HG03521 (cell line): ENCODE measurements around the gene TACC2.
"Not testable (repeated sequence)": the region's sequence is repeated elsewhere in the genome, so short reads cannot be mapped to it uniquely, and the experiment has no call there.

Experiments used
- ATAC-seq: cut with Tn5 transposase; IDR thresholded peaks from one replicate; pipeline ENCODE4 v1.9.1; 2021; ENCODE audit warnings: mild to moderate bottlenecking, moderate library complexity; ENCODE audit not compliant: unreplicated experiment

TACC2 gene

GRCh38 chr10:122086416-122087240 is 97.7 kb downstream of the TACC2 start:
- ATAC-seq, result no peak

GRCh38 chr10:122087436-122087835 is 98.5 kb downstream of the TACC2 start:
- no peak for ATAC-seq

GRCh38 chr10:122089311-122090017 is 100.5 kb downstream of the TACC2 start:
- no peak for ATAC-seq

GRCh38 chr10:122091722-122092121 is 102.8 kb downstream of the TACC2 start:
- ATAC-seq, result no peak

GRCh38 chr10:122093076-122093475 is 104.1 kb downstream of the TACC2 start:
- ATAC-seq, result no peak

- not testable (repeated sequence) for ATAC-seq
These were observed 107.2 kb downstream of the TACC2 start for GRCh38 chr10:122096181-122096580.

GRCh38 chr10:122096705-122097104 is 107.7 kb downstream of the TACC2 start:
- no peak for ATAC-seq

- ATAC-seq, result no peak
These were observed 109.0 kb downstream of the TACC2 start for GRCh38 chr10:122097935-122098334.

- ATAC-seq, result no peak
These were observed 110.0 kb downstream of the TACC2 start for GRCh38 chr10:122098924-122099323.

GRCh38 chr10:122099562-122099961 is 110.6 kb downstream of the TACC2 start:
- ATAC-seq, result no peak

- ATAC-seq, result no peak
These were observed 113.3 kb downstream of the TACC2 start for GRCh38 chr10:122102146-122102868.

- no peak for ATAC-seq
These were observed 114.0 kb downstream of the TACC2 start for GRCh38 chr10:122102869-122103525.

GRCh38 chr10:122103592-122103991 is 114.6 kb downstream of the TACC2 start:
- ATAC-seq, result no peak

- ATAC-seq, result not testable (repeated sequence)
These were observed 119.8 kb downstream of the TACC2 start for GRCh38 chr10:122108786-122109185.

- no peak for ATAC-seq
These were observed 123.2 kb downstream of the TACC2 start for GRCh38 chr10:122112021-122112616.

- no peak for ATAC-seq
These were observed 123.7 kb downstream of the TACC2 start for GRCh38 chr10:122112625-122113160.

GRCh38 chr10:122113161-122113944 is 124.4 kb downstream of the TACC2 start:
- no peak for ATAC-seq

- no peak for ATAC-seq
These were observed 125.2 kb downstream of the TACC2 start for GRCh38 chr10:122113945-122114747.

- no peak for ATAC-seq
These were observed 126.9 kb downstream of the TACC2 start for GRCh38 chr10:122115874-122116273.
